HG03064 (cell line): Measurements from ENCODE around the gene MYO10.

ENCODE experiments used
- ATAC-seq: cut with Tn5 transposase; IDR thresholded peaks from one replicate; pipeline ENCODE4 v1.9.1; 2021; ENCODE audit warnings: low read depth; ENCODE audit not compliant: unreplicated experiment

The MYO10 gene

DNA sequence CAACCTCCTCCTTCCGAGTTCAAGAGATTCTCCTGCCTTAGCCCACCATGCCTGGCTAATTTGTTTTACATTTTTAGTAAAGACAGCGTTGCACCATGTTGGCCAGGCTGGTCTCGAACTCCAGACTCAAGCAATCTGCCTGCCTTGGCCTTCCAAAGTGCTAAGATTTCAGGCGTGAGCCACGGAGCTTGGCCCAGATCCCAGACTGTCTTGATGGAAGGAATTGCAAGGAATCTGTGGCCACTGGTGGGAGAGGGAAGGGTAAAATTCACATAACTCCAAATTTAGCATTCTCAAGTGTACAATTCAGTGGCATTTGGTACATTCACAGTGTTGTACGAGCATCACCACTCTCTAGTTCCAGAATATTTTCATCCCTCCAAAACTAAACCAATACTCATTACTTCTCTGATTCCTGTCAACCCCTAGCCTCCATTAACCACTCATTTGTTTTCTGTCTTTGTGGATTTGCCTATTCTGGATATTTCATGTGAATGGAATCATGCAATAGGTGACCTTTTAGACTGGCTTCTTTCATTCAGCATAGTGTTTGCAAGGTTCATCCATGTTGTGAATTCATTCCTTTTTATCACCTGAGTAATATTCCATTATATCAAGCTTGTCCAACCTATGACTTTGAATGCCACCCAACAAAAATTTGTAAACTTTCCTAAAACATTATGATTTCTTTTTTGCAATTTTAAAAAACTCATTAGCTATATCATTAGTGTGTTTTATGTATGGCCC, 8.9 kb upstream of the MYO10 start:
- ATAC-seq, result no peak

DNA sequence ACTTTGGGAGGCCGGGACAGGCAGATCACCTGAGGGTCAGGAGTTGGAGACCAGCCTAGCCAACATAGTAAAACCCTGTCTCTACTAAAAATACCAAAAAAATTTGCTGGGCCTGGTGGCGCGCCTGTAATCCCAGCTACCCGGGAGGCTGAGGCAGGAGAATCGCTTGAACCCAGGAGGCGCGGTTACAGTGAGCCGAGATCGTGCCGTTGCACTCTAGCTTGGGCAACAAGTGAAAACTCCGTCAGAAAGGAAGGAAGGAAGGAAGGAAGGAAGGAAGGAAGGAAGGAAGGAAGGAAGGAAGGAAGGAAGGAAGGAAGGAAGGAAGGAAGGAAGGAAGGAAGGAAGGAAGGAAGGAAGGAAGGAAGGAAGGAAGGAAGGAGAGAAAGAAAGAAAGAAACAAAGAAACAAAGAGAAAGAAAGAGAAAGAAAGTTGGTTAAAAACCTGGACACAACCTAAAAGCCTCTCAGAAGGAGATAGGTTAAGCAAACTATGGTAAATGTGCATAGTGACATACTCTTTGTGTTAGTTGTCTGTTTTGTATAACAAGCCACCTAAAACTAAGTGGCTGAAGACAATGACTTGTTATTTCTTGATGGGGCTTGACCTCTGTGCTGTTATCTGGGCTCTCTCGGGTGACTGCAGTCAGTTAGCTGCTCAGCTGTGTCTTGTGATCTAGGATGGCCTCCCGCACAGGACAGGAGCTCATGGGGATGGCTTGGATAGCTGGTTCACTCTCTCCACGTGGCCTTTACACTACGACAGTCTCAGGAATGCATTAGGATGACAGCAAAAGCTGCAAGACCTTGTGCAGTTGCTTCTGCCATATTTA, 8.0 kb upstream of the MYO10 start:
- ATAC-seq, result no peak

DNA sequence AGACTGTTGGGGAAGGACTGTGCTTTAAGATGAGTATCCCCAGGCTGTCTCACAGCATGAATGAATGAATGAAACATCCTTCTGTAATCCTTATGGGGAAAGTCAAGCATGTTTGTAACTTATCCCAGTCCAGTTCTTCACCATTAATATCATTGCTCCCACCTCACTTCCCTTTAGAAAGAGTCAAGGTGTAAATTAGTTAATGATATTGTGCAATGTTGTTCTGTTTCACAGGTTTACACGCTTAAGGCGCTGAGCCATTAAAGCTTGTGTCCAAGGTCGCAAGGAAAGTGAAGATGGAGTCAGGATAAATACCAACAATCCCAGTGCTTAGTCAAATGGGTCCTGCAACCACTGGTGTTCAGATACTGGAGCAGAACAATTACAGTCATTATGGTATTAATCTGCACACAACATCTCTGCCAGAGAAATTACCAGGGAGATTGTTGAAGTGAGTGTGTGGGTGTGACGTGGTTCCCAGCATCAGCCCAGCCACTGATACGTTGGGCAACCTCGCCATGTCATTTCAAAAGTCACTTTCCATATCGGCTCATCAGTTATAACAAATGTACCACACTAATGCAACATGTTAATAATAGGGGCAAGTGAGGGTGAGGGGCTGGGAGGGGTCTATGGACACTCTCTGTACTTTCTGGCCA, 1.5 kb upstream of the MYO10 start:
- ATAC-seq, result no peak

DNA sequence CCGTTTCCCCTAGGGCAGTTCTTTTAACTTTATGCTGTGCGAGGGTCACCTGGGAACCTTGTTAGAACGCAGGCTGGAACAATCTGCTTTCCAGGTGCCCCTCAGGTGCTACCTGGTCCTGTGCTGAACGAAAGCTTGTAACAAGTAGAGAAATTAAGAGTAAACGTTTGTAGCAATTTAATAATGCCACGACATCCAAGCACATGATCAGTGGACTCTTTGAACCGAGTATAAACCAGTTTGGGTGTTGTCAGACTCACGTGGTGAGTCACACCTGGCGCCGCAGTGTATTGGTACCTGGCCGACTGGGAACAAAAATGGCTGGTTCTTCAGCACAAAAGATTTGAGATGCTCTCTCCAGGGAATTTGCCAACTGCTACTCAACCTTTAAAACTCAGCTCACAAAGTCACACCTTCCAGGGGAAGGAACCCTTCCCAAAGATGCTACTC, 926 bp upstream of the MYO10 start:
- ATAC-seq, result no peak

DNA sequence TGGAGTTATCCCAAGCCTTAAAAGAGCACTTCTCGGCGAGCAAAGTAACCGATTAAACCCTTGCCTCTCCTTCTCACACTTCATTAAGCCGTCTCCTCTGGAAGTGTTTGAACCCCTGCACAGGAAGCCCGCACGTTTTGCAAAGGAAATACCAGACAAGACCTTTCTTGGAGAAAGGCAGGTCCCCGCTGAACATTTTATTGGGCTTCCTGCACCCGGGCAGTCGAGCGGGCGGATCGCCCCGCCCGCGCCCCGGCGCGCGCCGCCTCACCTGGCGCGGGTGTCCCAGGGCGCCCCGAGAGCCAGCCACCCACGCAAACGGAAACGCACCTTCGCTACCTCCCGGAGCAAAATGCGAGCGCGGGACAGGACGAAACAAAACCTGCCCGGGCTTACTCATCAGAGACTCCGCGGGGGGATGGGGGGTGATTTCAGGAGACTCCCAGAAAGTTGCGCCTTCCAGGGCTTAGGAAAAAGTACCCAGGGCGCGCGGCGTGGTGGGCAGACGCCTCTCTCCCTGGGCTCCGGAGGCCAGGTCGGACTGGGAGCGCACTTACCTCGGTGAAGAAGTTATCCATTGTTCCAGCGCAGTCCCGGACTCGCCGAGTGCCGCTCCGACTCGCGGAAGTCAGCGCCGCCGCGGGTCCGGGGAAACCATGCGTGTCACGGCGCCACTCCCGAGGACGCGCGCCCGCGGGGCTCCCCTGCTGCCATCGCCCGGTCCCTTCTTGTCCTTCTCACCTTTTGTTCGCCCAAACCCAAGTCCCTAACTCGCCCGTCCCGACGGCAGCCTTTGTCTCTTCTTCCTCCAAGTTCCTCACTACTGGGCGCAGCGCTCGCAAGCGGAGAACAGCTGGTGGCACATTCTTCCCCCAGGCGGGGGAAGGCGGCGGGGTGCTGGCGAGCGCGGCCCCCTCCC, 598 bp downstream of the MYO10 start:
- peak; percentile 44 for ATAC-seq

DNA sequence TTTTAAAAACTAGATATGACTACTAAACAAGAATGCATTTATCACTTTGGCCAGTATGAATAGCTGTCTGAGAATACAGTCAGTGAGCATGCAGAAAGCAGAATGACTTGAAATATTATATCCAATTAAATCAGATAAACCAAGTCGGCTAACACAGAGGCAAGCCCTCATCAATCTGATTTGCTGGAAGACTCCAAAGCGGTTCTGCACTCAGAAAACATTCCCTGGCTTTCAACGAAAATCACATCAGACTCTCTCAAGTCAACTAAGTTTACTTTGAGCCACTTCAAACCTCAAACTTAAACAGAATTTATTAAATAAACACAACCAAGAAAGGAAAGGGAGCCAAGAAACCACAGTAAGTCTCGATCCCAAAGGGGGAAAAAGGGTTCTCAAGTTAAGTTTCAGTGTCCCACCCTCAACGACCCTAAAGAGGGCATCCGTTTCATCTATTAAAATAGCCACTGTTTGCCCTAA, 1.4 kb downstream of the MYO10 start:
- ATAC-seq, result no peak

DNA sequence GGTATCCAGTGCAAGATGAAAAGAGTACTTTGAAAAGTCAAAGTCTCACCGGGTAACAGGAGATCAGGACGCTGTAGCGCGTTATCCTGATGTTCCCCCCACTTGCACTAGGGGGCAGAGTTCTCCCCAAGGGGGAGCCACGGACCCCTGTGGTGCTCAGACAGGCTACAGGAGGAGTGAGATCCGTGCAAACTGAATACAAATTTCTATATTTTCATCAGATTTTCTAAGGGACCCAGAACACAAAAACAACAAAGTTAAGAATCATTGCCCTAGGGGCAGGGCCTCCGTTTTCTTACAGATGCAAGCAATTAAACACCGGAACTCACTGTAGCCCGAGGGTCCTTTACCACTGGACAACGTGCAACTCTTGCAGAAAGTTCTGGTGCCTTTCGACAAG, 2.0 kb downstream of the MYO10 start:
- ATAC-seq, result no peak

DNA sequence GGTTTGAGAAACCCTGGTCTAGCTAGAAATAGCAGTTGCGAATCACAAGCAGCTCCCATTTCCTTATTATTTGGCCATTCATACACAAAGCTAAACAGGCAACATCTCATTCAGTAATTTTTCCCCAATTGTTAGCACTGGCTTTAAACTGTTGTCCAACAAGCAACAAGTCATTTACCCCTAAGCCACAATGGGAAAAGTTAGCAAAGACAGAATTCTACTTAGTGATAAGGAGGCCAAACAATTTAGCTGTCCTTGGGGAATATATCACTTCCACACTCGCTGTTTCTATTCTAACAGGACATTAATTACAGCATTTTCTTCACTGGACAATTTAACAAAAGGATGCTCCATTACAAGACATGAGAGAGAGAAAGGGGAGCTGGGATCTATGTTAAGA, 2.8 kb downstream of the MYO10 start:
- ATAC-seq, result no peak

DNA sequence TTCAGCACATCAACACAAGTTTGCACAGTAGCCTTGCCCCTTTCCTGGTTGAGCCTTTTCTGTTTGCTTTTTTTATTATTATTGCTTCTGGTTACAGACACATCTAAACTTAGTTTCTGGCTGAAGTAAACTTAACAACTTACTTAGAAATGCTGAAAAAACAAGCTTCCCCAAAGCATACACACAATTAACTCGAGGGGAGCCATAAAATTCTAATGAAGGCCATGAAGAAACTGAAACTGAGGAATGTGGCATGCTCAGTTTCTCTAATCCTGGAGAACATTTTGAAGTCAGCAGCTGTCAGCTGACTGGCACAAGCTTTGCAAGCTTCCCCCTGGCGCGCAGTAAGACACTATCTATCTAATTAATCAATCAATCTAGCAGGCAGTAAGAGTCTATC, 3.7 kb downstream of the MYO10 start:
- ATAC-seq, result no peak

DNA sequence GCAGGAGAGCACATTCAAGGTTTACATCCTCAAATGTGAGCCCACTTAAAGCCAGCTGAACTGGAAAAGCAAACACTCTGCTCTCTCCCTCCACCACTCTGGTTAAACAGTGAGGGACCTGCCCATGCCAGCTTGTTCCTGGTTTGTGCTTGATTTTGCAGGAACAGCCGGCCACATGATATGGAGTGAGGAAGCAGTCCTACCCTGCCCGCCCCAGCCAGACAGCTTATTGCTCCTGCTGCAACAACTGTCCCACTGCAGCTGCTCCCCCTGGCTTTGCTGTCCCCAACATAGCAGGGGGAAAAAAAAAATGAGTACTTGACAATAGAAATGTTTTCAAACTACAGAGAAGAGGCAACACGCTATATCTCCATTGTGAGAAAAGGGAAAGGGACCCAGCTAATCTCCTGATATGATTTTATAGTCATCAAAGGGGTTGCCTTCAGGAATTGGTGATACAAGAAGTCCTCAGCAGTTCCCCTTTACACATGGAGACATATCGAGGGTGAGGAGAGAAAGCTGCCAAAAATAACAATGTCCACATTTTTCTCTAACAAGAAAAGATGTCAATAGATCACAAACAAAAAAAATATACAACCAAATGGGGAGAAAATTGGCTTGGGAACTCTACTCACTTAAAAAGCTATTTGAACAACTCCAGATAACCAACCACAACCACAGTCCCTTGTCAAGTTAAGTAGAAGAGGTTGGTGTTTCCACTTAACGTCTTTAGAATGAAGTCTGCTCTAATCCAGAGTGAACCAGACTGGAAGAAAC, 4.6 kb downstream of the MYO10 start:
- no peak for ATAC-seq

DNA sequence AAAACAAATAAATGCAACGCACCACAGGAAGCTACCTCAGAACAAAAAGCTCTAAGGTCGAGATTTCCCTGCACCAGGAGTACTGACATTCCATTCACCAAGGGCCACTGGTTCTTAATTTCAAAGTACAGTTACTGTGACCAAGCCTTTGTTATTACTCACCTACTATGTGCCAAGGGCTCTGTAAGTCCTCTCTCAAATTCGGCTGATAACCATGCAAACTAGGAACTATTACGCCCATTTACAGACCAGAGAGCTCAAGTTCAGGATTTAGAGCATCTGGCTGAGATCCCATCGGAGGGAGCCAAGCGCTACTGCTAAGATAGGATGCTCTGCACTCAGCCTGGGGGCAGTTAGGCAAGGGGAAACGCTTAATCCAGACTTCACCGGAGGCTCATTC, 5.6 kb downstream of the MYO10 start:
- ATAC-seq, result no peak

DNA sequence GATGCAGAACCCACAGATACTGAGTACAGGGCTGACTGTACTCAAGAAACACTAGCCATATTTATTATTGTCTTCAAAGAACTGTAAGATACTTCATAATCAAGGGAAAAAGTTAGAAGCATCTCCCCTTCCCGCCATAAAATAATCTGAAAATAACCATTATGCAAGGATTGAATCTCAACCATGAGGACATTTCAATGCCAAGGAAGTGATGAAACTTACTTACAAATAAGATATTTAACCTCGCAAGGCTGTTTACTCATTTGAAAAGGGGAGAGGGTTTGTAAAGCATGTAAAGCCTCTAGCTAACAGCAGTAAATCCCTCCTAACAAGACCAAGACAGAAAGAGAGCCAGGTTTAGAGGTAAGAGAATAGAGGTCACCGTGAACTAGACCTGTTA, 6.3 kb downstream of the MYO10 start:
- ATAC-seq, result no peak

DNA sequence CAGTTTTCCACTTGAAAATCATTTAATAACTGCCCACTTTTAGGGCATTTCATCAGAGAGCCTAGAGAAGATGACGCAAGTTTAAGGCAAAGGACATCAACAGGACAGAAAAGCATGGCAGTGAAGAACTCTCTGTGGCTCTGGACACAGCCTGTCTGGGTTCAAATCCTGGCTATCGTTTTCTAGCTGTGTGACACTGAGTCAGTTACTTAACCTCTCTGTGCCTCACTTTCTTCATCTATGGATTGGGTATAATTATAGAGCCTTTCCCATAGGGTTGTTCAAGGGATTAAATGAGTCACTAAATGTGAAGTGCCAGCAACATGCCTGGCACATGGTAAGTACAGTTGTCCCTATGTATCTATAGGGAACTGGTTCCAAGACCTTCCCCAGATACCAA, 6.7 kb downstream of the MYO10 start:
- ATAC-seq, result no peak

DNA sequence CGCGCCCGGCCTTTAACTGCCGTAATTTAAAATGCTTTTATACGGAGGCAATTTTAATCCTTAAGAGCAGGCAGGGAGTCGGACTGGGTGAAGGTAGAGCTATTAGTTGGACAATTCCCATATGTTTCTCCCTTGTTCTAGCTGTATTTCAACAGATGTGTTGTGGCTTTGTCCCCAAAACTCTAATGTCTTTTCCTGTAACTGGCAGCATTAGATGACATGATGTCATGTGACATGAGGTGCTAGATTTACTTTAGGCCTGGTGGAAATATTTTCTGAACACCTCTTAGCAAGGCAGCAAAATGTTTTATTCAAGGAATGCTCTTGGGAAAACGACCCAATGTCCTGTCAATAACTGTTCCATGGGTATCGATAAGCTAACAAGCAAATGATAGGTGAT, 8.5 kb downstream of the MYO10 start:
- ATAC-seq, result no peak

DNA sequence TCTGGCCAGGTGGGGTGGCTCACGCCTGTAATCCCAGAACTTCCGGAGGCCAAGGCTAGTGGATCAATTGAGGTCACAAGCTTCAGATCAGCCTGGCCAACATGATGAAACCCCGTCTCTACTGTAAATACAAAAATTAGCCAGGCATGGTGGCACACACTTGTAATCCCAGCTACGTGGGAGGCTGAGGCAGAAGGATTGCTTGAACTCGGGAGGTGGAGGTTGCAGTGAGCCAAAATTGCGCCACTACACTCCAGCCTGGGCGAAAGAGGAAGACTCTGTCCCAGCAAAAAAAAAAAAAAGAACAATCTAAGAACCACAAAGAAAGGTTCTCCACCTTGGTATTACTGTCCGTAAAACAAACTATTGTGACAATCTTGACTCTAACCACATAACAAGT, 9.7 kb downstream of the MYO10 start:
- no peak for ATAC-seq

DNA sequence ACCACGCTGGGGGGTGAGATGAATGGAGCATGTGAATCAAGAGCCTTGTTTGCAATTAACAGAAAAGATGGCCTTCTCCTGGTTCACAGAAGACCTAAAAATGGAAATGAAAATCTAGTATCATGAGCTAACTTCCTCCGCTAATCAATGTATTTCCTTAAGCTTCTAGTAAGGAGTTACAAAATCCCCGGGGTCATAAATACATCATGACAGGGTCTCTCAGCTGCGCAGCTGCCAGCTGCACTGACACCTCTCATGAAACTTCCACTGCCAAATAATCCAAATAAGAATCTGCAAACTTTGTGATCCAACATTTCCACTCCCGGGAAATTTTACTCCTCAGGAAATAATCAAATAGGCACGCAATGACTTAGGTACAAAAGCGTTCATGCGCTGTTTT, 11.9 kb downstream of the MYO10 start:
- no peak for ATAC-seq

DNA sequence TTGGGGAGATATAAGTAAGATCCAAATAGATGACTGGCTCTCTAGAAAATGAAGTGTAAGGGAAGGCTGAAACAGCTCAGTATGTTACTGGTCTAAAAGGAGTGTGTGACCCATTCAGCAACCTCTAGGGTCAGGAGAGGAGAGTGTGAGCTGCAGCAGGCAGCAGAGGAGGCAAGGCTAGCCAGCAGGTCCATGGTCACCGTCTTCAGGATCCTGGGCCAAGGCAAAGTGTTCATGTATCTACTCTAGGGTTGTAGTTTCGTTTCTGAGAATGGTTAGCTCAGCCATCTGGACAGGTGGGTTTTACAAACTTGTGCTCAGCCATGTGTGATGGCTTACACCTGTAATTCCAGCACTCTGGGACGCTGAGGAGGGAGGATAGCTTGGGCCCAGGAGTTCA, 13.7 kb downstream of the MYO10 start:
- ATAC-seq, result no peak

DNA sequence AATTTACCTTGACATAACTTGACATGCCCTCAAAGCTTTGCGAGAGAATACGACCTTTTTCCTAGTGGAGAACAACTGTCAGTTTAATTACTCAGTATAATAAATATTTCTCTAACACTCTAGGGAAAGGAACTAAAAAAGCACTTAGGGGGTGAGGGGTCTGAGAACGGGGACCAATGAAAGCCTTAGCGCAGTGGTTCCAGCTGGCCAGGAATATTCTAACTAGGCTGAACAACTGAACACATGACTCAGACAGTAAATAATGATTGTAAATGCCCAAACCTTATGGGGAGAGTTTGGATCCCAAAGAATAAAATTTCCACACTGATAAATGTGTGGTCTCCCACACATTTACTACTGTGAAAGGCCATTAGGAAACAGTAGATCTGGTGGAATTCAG, 14.9 kb downstream of the MYO10 start:
- ATAC-seq, result no peak

DNA sequence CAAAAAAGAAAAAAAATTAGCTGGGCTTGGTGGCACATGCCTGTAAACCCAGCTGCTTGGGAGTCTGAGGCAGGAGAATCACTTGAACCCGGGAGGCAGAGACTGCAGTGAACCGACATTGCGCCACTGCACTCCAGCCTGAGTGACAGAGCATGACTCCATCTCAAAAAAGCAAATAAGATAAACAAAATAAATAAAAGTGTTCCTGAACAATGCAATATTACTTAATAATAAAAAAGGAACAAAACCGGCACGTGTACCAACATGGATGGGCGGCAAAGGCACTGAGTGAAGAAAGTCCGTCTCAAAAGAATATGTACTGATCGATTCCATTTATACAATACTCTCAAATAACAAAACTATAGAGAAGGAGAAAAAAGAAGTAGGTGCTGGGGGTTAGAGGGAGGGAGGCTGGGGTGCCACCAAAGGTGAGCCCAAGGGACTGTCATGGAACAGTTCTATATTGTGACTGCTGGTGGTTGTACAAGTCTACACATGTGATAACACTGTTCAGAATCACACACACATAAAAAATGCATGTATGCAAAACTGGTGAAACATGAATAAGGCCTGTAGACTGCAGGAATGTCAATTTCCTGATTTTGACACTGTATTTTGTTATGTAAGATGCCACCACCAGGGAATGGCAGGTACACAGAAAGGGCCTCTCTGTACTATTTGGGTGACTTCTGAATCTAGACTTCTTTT, 15.8 kb downstream of the MYO10 start:
- ATAC-seq, result no peak
